Calu3 (cell line): ENCODE results near the gene TREML4. TPM values are rescaled to one million over a fixed set of nuclear protein-coding genes. Genes with fewer than 3 reads are reported as not detected.
"Not testable (repeated sequence)": the region's sequence is repeated elsewhere in the genome, so short reads cannot be mapped to it uniquely, and the experiment has no call there.

ENCODE experiments used
- BruUV-seq: library from RNA; stranded (reverse); fragments of 400-500 nt; replicated peaks from 2 replicates; lab custom pipeline; 2021; lab: Mats Ljungman, UMichigan
- CTCF ChIA-PET: fragments of 300-600 bp; sonication (Branson Sonifier 250); formaldehyde crosslinking; loops from one replicate; lab custom pipeline; 2022; ENCODE audit warnings: antibody characterized with exemption; lab: Charles Lee
- DNase-seq: peaks from one replicate; pipeline ENCODE4 v3.0.0; 2022
- H3K27ac Mint-ChIP-seq: one replicate; pipeline ENCODE4 v1.8.0; 2022; ENCODE audit warnings: mixed read lengths; ENCODE audit not compliant: unreplicated experiment
- H3K27me3 Mint-ChIP-seq: one replicate; pipeline ENCODE4 v1.8.0; 2022; ENCODE audit warnings: mixed read lengths; ENCODE audit not compliant: unreplicated experiment
- H3K36me3 Mint-ChIP-seq: one replicate; pipeline ENCODE4 v1.8.0; 2022; ENCODE audit warnings: mild to moderate bottlenecking, moderate library complexity, mixed read lengths; ENCODE audit not compliant: insufficient read depth, unreplicated experiment
- H3K4me1 Mint-ChIP-seq: one replicate; pipeline ENCODE4 v1.8.0; 2022; ENCODE audit warnings: mild to moderate bottlenecking, low read depth, mixed read lengths; ENCODE audit not compliant: unreplicated experiment
- H3K4me3 Mint-ChIP-seq: one replicate; pipeline ENCODE4 v1.8.0; 2022; ENCODE audit warnings: mild to moderate bottlenecking, low read depth, moderate library complexity, mixed read lengths; ENCODE audit not compliant: unreplicated experiment
- H3K9me3 Mint-ChIP-seq: one replicate; pipeline ENCODE4 v1.8.0; 2022; ENCODE audit warnings: low read depth, mixed read lengths; ENCODE audit not compliant: unreplicated experiment
- intact Hi-C: fragments of 100-400 bp; cut with micrococcal nuclease; formaldehyde crosslinking; loops from one replicate; pipeline ENCODE4 v1.10.0; 2022; ENCODE audit not compliant: unreplicated experiment
- total RNA-seq: library from RNA; stranded (reverse); gene quantifications from 2 replicates; pipeline ENCODE4 v1.2.3, GENCODE V29; 2022
- TF ChIP-seq, protein P1 (sequence below): fragments of 200-600 bp; IDR thresholded peaks from one replicate; pipeline ENCODE4 v1.8.0; 2022; ENCODE audit warnings: antibody characterized with exemption; ENCODE audit not compliant: unreplicated experiment

TREML4 gene
- total RNA-seq, 1 experiment from 2014 or later, result not detected

GRCh38 chr6:41184761-41185160 lies 43.4 kb upstream of the TREML4 start:
- TF ChIP-seq, protein P1, sequence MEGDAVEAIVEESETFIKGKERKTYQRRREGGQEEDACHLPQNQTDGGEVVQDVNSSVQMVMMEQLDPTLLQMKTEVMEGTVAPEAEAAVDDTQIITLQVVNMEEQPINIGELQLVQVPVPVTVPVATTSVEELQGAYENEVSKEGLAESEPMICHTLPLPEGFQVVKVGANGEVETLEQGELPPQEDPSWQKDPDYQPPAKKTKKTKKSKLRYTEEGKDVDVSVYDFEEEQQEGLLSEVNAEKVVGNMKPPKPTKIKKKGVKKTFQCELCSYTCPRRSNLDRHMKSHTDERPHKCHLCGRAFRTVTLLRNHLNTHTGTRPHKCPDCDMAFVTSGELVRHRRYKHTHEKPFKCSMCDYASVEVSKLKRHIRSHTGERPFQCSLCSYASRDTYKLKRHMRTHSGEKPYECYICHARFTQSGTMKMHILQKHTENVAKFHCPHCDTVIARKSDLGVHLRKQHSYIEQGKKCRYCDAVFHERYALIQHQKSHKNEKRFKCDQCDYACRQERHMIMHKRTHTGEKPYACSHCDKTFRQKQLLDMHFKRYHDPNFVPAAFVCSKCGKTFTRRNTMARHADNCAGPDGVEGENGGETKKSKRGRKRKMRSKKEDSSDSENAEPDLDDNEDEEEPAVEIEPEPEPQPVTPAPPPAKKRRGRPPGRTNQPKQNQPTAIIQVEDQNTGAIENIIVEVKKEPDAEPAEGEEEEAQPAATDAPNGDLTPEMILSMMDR, result no peak
- Mint-ChIP-seq H3K36me3 (no peaks in the 10 kb centered on the region), H3K4me3 (no peak overlapping the region), H3K27ac (no peak overlapping the region), H3K27me3 (peaks cover 36% of the 10 kb centered on the region), H3K9me3 (no peaks in the 10 kb centered on the region), H3K4me1 (no peaks in the 10 kb centered on the region)
- DNase-seq, result no peak
- intact Hi-C loops, result no loop called here
- no TSS peak for BruUV-seq
- CTCF ChIA-PET, result no interaction called here

- Mint-ChIP-seq H3K9me3 (no peaks in the 10 kb centered on the region), H3K4me1 (no peaks in the 10 kb centered on the region), H3K4me3 (no peak overlapping the region), H3K27me3 (peaks cover 48% of the 10 kb centered on the region), H3K27ac (no peak overlapping the region), H3K36me3 (no peaks in the 10 kb centered on the region)
- CTCF ChIA-PET, result no interaction called here
- intact Hi-C loops, result no loop called here
- BruUV-seq, result no TSS peak
- TF ChIP-seq, protein P1, result no peak
- DNase-seq, result no peak
Measured at GRCh38 chr6:41186031-41186562, 42.1 kb upstream of the TREML4 start.

DNA sequence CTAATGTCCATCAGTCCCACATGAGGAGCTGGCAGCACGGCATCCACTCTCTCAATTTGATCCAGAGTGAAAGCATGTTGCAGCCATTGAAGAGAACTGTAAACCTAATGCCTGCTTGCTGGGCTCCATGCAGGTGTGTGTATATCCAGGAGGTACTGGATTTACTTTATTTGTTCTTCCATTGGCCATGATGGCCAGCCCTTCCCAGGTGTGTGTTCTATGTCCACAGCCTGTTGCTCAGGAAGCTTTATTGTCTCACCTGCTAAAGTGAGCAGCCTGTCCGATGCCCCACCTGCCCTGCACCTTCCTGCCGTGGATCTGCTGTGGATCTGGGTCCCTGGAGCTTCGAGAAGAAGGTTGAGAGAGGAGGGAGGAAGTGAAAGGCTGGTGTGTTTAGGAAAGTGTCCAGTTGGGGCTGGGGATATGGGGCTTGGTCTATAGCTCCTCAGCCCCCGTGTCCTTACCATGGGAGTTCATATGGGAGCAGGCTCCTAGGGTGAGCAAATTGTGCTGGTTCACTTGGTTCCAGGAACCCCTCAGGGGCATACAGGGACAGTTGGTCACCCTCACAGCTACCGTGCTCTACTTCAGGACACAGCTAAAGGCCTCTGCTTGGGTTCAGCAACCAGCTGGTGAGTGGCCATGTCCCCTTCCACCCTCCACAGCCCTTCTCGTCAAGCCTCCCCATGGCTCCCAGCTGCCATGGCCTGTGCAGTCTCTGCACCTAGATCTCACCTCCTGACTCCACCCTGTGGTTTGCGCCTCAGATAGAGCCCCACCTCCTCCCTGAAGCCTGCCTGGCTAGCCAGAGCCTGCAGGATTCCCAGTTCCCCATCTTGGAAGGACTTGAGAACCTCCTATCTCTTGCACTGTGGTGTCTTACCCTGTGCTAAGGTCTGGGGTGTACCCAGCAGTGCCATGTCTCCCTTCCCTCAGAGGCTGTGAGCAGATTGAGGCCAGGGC lies 39.9 kb upstream of the TREML4 start:
- Mint-ChIP-seq H3K27ac (no peak overlapping the region), H3K4me1 (no peaks in the 10 kb centered on the region)

DNA sequence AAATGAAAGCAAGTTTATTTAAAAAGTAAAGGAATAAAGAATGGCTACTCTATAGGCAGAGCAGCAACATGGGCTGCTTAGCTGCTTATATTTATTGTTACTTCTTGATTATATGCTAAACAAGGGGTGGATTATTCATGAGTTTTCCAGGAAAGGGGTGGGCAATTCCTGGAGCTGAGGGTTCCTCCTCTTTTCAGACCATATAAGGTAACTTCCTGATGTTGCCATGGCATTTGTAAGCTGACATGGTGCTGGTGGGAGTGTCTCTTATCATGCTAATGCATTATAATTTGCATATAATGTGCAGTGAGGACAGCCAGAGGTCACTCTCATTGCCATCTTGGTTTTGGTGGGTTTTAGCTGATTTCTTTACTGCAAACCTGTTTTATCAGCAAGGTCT lies 39.1 kb upstream of the TREML4 start:
- peaks cover 77% of the 10 kb centered on the region for H3K27me3 Mint-ChIP-seq
- H3K27ac Mint-ChIP-seq, intact Hi-C loops, DNase-seq, H3K36me3 Mint-ChIP-seq, H3K4me1 Mint-ChIP-seq, H3K9me3 Mint-ChIP-seq, H3K4me3 Mint-ChIP-seq, BruUV-seq: not testable (repeated sequence)
- CTCF ChIA-PET, result interaction anchor here (0.9 kb wide), 1 partner anchor 12 kb away, joined by 4 read pairs; no protein-coding TSS in a partner anchor

More for the DNA sequence above, 39.9 kb upstream of the TREML4 start:
- Mint-ChIP-seq H3K4me3 (no peak overlapping the region), H3K27me3 (peaks cover 69% of the 10 kb centered on the region), H3K9me3 (no peaks in the 10 kb centered on the region), H3K36me3 (no peaks in the 10 kb centered on the region)
- DNase-seq, result no peak
- intact Hi-C loops, result no loop called here
- CTCF ChIA-PET, result no interaction called here
- no TSS peak for BruUV-seq
- TF ChIP-seq, protein P1, result no peak
